Stimulated activated naive CD8-positive, alpha-beta T cell treated with anti-CD3 and anti-CD28 coated beads, Interleukin-15, amount 100 ng/mL, for 72 hours (primary cell): ENCODE measurements around the gene M1AP.

Experiments
- ATAC-seq: fragments of 150-1000 bp; cut with Tn5 transposase; 2 replicates; pipeline ENCODE4 v1.10.0; 2021; ENCODE audit warnings: mild to moderate bottlenecking, moderate library complexity
- DNase-seq, 2 donors: peaks; one replicate each; pipeline ENCODE4 v3.0.0; 2021 to 2022
- H3K27ac Mint-ChIP-seq, 2 donors: one replicate each; pipeline ENCODE4 v1.8.0; 2022; ENCODE audit warnings: mild to moderate bottlenecking in 2 of 2, mixed read lengths in 2 of 2, moderate library complexity in 2 of 2
- H3K27me3 Mint-ChIP-seq: one replicate; pipeline ENCODE4 v1.8.0; 2022; ENCODE audit warnings: mixed read lengths
- H3K4me1 Mint-ChIP-seq: one replicate; pipeline ENCODE4 v1.8.0; 2022; ENCODE audit warnings: mild to moderate bottlenecking, mixed read lengths
- H3K4me3 Mint-ChIP-seq, 2 donors: one replicate each; pipeline ENCODE4 v1.8.0; 2022; ENCODE audit warnings: mild to moderate bottlenecking in 2 of 2, mixed read lengths in 2 of 2, moderate library complexity in 1 of 2
- H3K9me3 Mint-ChIP-seq, 2 donors: one replicate each; pipeline ENCODE4 v1.8.0; 2022; ENCODE audit warnings: mixed read lengths in 2 of 2

Gene M1AP, protein sequence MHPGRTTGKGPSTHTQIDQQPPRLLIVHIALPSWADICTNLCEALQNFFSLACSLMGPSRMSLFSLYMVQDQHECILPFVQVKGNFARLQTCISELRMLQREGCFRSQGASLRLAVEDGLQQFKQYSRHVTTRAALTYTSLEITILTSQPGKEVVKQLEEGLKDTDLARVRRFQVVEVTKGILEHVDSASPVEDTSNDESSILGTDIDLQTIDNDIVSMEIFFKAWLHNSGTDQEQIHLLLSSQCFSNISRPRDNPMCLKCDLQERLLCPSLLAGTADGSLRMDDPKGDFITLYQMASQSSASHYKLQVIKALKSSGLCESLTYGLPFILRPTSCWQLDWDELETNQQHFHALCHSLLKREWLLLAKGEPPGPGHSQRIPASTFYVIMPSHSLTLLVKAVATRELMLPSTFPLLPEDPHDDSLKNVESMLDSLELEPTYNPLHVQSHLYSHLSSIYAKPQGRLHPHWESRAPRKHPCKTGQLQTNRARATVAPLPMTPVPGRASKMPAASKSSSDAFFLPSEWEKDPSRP

DNA sequence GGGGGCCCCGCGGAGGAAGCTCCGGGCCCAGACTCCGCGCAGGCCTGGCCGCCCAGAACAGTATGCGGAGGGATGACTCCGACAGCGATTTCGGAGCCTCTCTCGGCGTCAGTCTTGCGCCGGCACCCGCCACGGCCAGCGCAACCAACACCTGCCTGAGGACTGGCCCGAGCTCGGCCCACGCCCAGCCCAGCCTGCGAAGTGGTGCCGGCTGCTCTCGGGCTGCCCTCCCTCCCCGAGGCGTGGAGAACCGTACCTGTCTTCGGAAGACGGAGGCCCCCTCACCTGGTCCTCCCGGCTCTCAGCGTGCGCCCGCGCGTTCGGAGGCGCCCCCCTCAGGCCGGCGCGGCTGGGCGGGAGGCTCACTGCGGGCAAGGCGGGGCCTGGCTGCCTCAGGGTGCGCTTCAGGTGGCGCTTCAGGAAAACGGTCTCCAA, at the start of gene M1AP:
Gene M1AP (minus strand): TSS at position 322 of the 435 bp plus-strand sequence. CDS start 8,055 bp downstream, outside the sequence.
- Mint-ChIP-seq H3K9me3 (peaks cover 0 to 4% of the 10 kb centered on the region in 2 donors), H3K4me1 (peaks cover 5% of the 10 kb centered on the region), H3K4me3 (peak within 1 kb of the TSS; percentile 6 to 38), H3K27ac (peak within 1 kb of the TSS in 1 of 2 donors; percentile 57), H3K27me3 (peaks cover 54% of the 10 kb centered on the region)
- ATAC-seq = peak; percentile 53
- peak in 1 of 2 donors; percentile 15 for DNase-seq

DNA sequence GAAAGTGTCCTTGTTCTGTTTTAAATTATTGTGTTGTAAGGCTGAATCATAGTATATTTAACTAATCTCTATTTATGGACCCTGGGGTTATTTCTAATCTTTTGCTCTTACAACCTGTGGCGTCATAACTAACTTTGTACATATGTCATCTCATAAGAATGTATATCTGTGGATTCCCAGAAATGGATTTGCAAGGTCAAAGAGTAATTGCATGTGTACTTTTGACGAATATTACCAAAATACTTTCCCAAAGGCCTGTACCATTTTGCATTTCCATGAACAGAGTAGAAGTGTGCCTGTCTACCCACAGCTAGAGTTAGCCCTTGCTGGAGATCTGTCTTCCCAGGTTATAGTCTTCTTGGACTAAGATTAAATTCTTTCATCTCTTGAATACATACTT, 48.7 kb upstream of the M1AP start:
- H3K4me1 Mint-ChIP-seq = no peaks in the 10 kb centered on the region
- no peak overlapping the region for H3K4me3 Mint-ChIP-seq
- ATAC-seq = no peak
- H3K27me3 Mint-ChIP-seq = no peaks in the 10 kb centered on the region
- H3K27ac Mint-ChIP-seq = no peak overlapping the region
- no peaks in the 10 kb centered on the region for H3K9me3 Mint-ChIP-seq
- no peak for DNase-seq

DNA sequence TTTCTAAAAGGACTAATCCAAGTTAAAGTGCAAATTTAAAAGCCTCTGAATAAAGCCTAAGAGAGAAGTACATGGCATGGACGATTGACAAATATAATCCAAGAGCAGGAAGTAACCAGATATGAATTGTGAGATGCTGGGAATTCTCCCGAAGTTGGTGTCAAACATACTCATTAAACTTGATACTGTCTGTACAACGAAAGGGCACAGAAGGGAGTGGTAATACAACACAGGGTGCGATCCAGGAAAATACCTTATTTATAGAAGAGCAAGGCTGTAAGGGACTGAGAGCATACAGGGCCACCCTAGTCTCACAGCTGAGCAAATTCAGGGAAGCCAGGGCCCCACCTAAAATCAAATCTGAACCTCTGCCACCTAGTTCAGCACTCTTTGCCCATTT, 47.5 kb upstream of the M1AP start:
- no peak for ATAC-seq
- Mint-ChIP-seq H3K4me1 (no peaks in the 10 kb centered on the region), H3K27me3 (no peaks in the 10 kb centered on the region), H3K27ac (no peak overlapping the region), H3K4me3 (no peak overlapping the region), H3K9me3 (no peaks in the 10 kb centered on the region)
- DNase-seq = no peak

DNA sequence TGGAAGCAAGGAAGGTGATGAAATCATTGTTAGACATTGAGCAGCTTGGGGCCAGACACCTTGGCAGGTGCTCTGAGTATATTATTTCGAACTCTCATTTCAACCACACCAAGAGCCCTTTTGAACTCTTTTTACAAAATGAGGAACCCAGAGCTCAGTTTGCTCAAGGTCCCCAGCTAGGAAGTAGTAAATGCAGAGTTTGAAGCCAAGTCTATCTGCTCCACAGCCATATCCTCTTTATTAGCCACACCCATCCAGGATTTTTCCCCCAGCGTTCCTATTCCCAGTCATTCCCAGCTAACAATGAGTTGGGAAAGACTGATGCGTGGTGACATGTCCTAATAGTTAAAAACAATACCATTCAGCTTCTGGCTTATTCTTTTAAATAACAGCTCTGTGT, 46.2 kb upstream of the M1AP start:
- DNase-seq = no peak
- no peak overlapping the region for H3K27ac Mint-ChIP-seq
- ATAC-seq = no peak

GRCh38 chr2:74693668-74694067, 45.5 kb upstream of the M1AP start:
- H3K27ac Mint-ChIP-seq = no peak overlapping the region
- no peak for DNase-seq
- ATAC-seq = no peak
- no peaks in the 10 kb centered on the region for H3K4me1 Mint-ChIP-seq
- H3K4me3 Mint-ChIP-seq = no peak overlapping the region
- no peaks in the 10 kb centered on the region for H3K27me3 Mint-ChIP-seq
- H3K9me3 Mint-ChIP-seq = no peaks in the 10 kb centered on the region

More for the DNA sequence above, 46.2 kb upstream of the M1AP start:
- Mint-ChIP-seq H3K4me1 (no peaks in the 10 kb centered on the region), H3K9me3 (no peaks in the 10 kb centered on the region), H3K4me3 (no peak overlapping the region), H3K27me3 (no peaks in the 10 kb centered on the region)

GRCh38 chr2:74693213-74693612, 45.1 kb upstream of the M1AP start:
- no peak overlapping the region for H3K4me3 Mint-ChIP-seq
- H3K27ac Mint-ChIP-seq = no peak overlapping the region
- no peak for DNase-seq
- H3K27me3 Mint-ChIP-seq = no peaks in the 10 kb centered on the region
- ATAC-seq = no peak
- H3K9me3 Mint-ChIP-seq = no peaks in the 10 kb centered on the region
- H3K4me1 Mint-ChIP-seq = no peaks in the 10 kb centered on the region

DNA sequence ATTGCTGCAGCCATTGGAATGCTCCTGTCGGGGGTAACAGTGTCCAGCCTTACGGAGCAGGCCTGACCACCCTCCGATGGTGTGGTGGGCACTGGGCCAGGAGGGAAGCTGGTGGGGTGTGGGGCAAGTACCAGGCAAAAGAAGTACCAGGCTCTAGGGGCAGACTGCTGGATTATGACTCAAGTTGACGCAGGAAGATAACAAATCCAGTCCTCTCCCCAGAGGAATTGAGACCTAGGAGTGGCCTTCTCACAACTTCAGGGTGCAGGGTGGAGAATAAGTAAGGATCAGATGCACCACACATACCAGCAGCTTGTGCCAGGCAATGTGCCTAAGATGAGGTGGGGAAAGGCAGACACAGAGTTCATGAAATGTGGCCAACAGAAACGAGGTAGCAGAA, 43.8 kb upstream of the M1AP start:
- DNase-seq (no peak), ATAC-seq (no peak)
- Mint-ChIP-seq H3K4me3 (no peak overlapping the region), H3K4me1 (no peaks in the 10 kb centered on the region), H3K27ac (peak overlapping the region in 1 of 2 donors; percentile 2), H3K27me3 (no peaks in the 10 kb centered on the region), H3K9me3 (no peaks in the 10 kb centered on the region)

DNA sequence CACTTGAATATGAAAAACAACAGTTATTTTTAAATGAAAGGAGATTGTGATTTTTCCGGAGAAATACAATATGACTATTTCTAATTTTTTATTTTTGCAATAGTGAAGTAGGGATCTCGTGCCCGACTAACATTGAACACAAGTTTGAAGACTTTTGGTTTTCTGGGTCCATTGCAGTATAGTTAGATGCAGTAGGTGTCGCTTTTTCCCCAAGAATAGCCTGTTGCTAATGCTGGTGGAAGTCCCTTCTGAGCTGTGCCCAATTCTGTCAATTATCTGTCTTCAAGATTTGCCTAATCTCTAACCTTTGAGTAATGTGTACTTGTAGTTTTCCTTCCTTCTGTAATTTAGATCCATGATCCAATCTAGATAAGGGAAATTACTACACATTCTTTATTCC, 42.4 kb upstream of the M1AP start:
- Mint-ChIP-seq H3K27me3 (no peaks in the 10 kb centered on the region), H3K27ac (no peak overlapping the region), H3K4me3 (no peak overlapping the region), H3K9me3 (no peaks in the 10 kb centered on the region), H3K4me1 (no peaks in the 10 kb centered on the region)
- ATAC-seq = peak; percentile 79
- peak; percentile 16 to 18 for DNase-seq

DNA sequence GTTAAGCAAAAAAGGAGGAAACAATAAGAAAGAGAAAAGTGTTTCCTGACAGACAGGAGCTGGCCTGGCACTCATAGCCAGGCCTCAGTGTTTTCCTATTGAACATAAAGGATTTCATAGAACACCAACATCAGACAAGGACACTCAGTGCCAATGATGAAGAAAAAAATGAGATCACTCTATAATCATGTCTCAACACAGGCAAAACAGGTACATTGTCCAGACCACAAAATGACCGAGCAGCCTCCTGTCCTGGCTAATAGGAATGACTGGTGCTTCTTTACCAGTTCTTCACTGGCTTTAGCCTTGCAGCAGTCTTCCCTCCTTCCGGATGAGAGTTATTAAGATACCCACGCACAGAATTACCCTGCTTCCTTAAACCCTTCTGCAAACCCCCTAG, 41.5 kb upstream of the M1AP start:
- Mint-ChIP-seq H3K9me3 (no peaks in the 10 kb centered on the region), H3K27ac (no peak overlapping the region), H3K4me1 (no peaks in the 10 kb centered on the region), H3K4me3 (no peak overlapping the region), H3K27me3 (no peaks in the 10 kb centered on the region)
- ATAC-seq = no peak
- DNase-seq = no peak

DNA sequence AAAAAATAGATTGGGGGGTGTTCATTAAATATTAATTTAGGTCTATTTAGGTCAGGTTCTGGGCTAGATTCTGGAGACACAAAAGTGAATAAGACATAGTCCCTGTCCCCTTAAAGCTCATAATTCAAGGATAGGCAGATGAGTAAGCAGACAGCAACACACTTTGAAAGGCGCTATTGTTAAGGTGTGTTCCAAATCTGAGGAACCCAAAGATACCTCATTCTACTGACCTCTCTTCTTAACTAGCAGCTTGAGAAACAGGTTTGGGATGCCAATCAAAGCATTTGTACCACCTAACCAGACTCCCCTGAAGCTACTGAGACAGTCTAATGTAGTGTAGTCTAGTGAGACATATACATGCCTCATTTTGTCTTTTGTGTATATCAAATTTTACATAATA, 40.8 kb upstream of the M1AP start:
- no peaks in the 10 kb centered on the region for H3K27me3 Mint-ChIP-seq
- ATAC-seq (no peak), DNase-seq (no peak)
- no peaks in the 10 kb centered on the region for H3K9me3 Mint-ChIP-seq
- no peak overlapping the region for H3K4me3 Mint-ChIP-seq
- H3K27ac Mint-ChIP-seq = no peak overlapping the region
- H3K4me1 Mint-ChIP-seq = no peaks in the 10 kb centered on the region

- H3K27ac Mint-ChIP-seq = no peak overlapping the region
- ATAC-seq = no peak
- no peak for DNase-seq
- no peaks in the 10 kb centered on the region for H3K27me3 Mint-ChIP-seq
- no peak overlapping the region for H3K4me3 Mint-ChIP-seq
- no peaks in the 10 kb centered on the region for H3K9me3 Mint-ChIP-seq
- H3K4me1 Mint-ChIP-seq = no peaks in the 10 kb centered on the region
Observed at GRCh38 chr2:74685408-74685807, 37.3 kb upstream of the M1AP start.

DNA sequence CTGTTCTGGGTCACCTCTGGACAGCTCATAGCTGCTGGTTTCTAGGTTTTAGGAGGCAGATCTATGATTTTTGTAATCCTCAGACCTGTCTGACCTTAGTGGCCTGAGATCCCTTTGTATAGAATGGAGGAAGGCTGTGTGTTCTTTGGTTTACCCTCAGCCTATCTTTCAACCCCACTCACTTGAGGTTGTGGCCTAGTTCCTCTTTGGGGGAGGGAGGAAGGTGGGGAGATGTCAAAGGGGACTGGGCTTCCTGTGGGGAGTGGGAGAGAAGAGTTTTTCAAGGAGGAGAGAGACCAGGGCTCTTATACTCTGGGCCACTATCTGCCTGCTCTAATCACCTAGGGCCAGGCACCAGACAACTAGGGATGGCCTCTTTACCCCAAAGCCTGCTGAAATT, 34.4 kb upstream of the M1AP start:
- Mint-ChIP-seq H3K4me3 (no peak overlapping the region), H3K4me1 (no peaks in the 10 kb centered on the region), H3K27me3 (no peaks in the 10 kb centered on the region), H3K27ac (no peak overlapping the region), H3K9me3 (no peaks in the 10 kb centered on the region)
- DNase-seq (no peak), ATAC-seq (no peak)

- ATAC-seq = no peak
- H3K4me3 Mint-ChIP-seq = no peak overlapping the region
Observed at GRCh38 chr2:74679615-74680014, 31.5 kb upstream of the M1AP start.

GRCh38 chr2:74676331-74676730, 28.2 kb upstream of the M1AP start:
- H3K4me3 Mint-ChIP-seq = no peak overlapping the region
- no peak for DNase-seq
- no peak overlapping the region for H3K27ac Mint-ChIP-seq
- H3K9me3 Mint-ChIP-seq = no peaks in the 10 kb centered on the region
- H3K27me3 Mint-ChIP-seq = no peaks in the 10 kb centered on the region
- H3K4me1 Mint-ChIP-seq = no peaks in the 10 kb centered on the region
- ATAC-seq = no peak

More at GRCh38 chr2:74679615-74680014, 31.5 kb upstream of the M1AP start:
- H3K4me1 Mint-ChIP-seq = no peaks in the 10 kb centered on the region
- no peaks in the 10 kb centered on the region for H3K27me3 Mint-ChIP-seq
- H3K9me3 Mint-ChIP-seq = no peaks in the 10 kb centered on the region
- no peak for DNase-seq
- peak overlapping the region in 1 of 2 donors; percentile 64 for H3K27ac Mint-ChIP-seq

- H3K4me1 Mint-ChIP-seq = no peaks in the 10 kb centered on the region
Observed at GRCh38 chr2:74675090-74675489, 27.0 kb upstream of the M1AP start.

DNA sequence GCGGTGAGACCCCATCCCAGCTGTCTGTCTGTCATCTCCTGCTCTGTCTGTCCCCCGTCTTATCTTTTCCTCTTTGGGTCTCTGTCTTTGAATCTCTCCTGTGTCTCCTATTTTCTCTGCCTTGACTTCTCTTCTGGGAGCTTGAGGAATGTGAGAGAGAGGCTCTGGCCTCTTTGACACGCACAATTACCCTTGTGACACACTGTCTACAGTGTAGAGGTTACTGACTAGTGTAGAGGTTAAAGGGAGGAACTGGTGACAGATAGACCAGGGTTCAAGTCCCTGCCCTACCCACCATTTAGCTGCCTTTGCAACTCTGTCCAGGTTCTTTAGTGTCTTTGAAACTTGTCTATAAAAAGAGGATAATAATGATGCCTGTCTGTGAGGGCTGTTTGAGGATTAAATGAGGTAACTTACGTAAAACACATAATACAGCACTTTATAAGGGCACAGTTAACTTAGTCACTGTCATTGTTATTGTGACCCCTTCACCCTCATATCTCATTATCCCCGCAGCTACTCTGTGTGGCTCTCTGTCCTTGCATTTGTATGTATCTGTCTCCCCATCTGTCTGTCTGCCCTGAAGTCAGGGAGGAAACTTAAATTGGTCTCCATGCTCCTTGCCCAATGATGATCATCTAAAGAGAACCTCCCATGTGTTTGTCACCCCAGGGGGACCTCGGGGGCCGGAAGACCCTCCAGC, 25.8 kb upstream of the M1AP start:
- Mint-ChIP-seq H3K27me3 (no peaks in the 10 kb centered on the region), H3K9me3 (no peaks in the 10 kb centered on the region), H3K4me1 (no peaks in the 10 kb centered on the region), H3K4me3 (no peak overlapping the region), H3K27ac (no peak overlapping the region)
- DNase-seq (no peak), ATAC-seq (no peak)

More at GRCh38 chr2:74675090-74675489, 27.0 kb upstream of the M1AP start:
- no peaks in the 10 kb centered on the region for H3K27me3 Mint-ChIP-seq
- DNase-seq (no peak), ATAC-seq (no peak)
- no peaks in the 10 kb centered on the region for H3K9me3 Mint-ChIP-seq
- H3K4me3 Mint-ChIP-seq = no peak overlapping the region
- no peak overlapping the region for H3K27ac Mint-ChIP-seq
